HepG2 (cell line): Measurements from ENCODE around the gene PPP1R16B.

Experiments
- NBN ChIP-seq: fragments of 450-650 bp; conservative IDR thresholded peaks from 2 replicates; pipeline ENCODE4 v1.6.1; 2017
- NCOR1 ChIP-seq: fragments of 200-600 bp; sonication (generic); IDR thresholded peaks from 2 replicates; pipeline ENCODE4 v1.7.0; 2017; ENCODE audit warnings: antibody characterized with exemption, low read length, borderline replicate concordance
- PCBP1 ChIP-seq: fragments of 200-400 bp; formaldehyde crosslinking; IDR thresholded peaks from 2 replicates; pipeline ENCODE4 v1.6.1; 2017; ENCODE audit warnings: mild to moderate bottlenecking, low read depth, low read length, borderline replicate concordance
- POLR2A ChIP-seq, 2 experiments: IDR thresholded peaks; 2 replicates each; pipeline ENCODE4 v1.6.1; 2011; ENCODE audit warnings: low read depth in 2 of 2, low read length in 2 of 2, mild to moderate bottlenecking in 1 of 2, moderate library complexity in 1 of 2; ENCODE audit not compliant: insufficient read depth in 1 of 2
- RBAK ChIP-seq: sonication (generic); formaldehyde crosslinking; IDR thresholded peaks from 2 replicates; pipeline ENCODE4 v1.5.1; 2020; ENCODE audit warnings: mild to moderate bottlenecking, missing genetic modification reagents
- RFX5 ChIP-seq: IDR thresholded peaks from 2 replicates; pipeline ENCODE4 v1.6.1; 2011; ENCODE audit warnings: low read depth, low read length, improper control_type of control experiment
- RXRA ChIP-seq: sonication (generic); formaldehyde crosslinking; IDR thresholded peaks from 2 replicates; pipeline ENCODE4 v1.5.1; 2020; ENCODE audit warnings: missing genetic modification reagents
- SIN3A ChIP-seq: IDR thresholded peaks from 2 replicates; pipeline ENCODE4 v1.6.1; 2011; ENCODE audit warnings: low read depth, mild to moderate bottlenecking, control low read depth, low read length, borderline replicate concordance
- SUZ12 ChIP-seq: fragments of 150-350 bp; IDR thresholded peaks from 2 replicates; pipeline ENCODE4 v1.6.1; 2014; ENCODE audit warnings: low read depth, low read length
- TFE3 ChIP-seq: IDR thresholded peaks from 2 replicates; pipeline ENCODE4 v1.6.1; 2016
- USF2 ChIP-seq, 2 experiments: sonication (generic) in 1 of 2; formaldehyde crosslinking in 1 of 2; IDR thresholded peaks; 2 replicates each; pipeline versions ENCODE4 v1.5.1 to v1.6.1; 2011 to 2020; ENCODE audit warnings: borderline replicate concordance in 1 of 2, low read depth in 1 of 2, low read length in 1 of 2, mild to moderate bottlenecking in 1 of 2, missing genetic modification reagents in 1 of 2, moderate library complexity in 1 of 2
- ZNF274 ChIP-seq: sonication (generic); formaldehyde crosslinking; IDR thresholded peaks from 2 replicates; pipeline ENCODE4 v1.5.1; 2020; ENCODE audit warnings: mild to moderate bottlenecking, missing genetic modification reagents
- TF ChIP-seq, protein P1 (sequence below): sonication (generic); formaldehyde crosslinking; IDR thresholded peaks from 2 replicates; pipeline ENCODE4 v1.5.1; 2020; ENCODE audit warnings: missing genetic modification reagents, mild to moderate bottlenecking, borderline replicate concordance

- TF ChIP-seq PCBP1 (no peak), USF2 (IDR thresholded peaks at IDR 0.05; ENCODE audit: low read depth, low read length) (no peak), USF2 (CRISPR knock-in tag; IDR thresholded peaks at IDR 0.05; ENCODE audit: borderline replicate concordance) (no peak), RFX5 (no peak), NCOR1 (no peak), TFE3 (CRISPR knock-in tag) (no peak), POLR2A (IDR thresholded peaks at IDR 0.05; ENCODE audit: insufficient read depth in 1 of 2, low read depth in 2 of 2, low read length in 2 of 2) (no peak), NBN (no peak), SUZ12 (no peak), RXRA (CRISPR knock-in tag) (no peak), SIN3A (no peak), ZNF274 (CRISPR knock-in tag) (no peak), RBAK (CRISPR knock-in tag) (no peak)
- TF ChIP-seq, protein P1, sequence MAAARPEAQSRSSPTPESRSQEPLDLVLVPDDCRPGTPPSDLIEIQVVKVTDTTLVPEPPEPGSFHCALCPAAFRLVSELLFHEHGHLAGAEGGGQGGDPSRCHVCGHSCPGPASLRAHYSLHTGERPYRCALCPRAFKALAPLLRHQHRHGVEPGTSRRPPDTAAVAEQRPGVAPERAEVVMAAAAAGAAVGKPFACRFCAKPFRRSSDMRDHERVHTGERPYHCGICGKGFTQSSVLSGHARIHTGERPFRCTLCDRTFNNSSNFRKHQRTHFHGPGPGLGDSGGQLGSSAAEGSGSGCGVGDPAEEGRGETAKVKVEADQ (CRISPR knock-in tag): no peak
Measured at GRCh38 chr20:38945012-38945411, 139.5 kb downstream of the PPP1R16B start.
